Upper lobe of left lung (tissue), 4 donors: ENCODE results near the gene MEGF8.

Experiments
- CTCF ChIP-seq, 6 experiments: fragments of 450-650 bp in 4 of 6; fragments of 200-600 bp in 2 of 6; sonication (generic) in 2 of 6; IDR thresholded peaks; one replicate each; pipeline ENCODE4 v1.5.1; 2016 to 2019; ENCODE audit warnings: antibody characterized with exemption in 6 of 6
- EP300 ChIP-seq, 4 donors: sonication (generic); formaldehyde crosslinking; IDR thresholded peaks; one replicate each; pipeline ENCODE4 v1.5.1; 2017; ENCODE audit warnings: antibody characterized with exemption in 4 of 4, control low read depth in 2 of 4
- POLR2A ChIP-seq, 4 donors: fragments of 450-650 bp; IDR thresholded peaks; one replicate each; pipeline ENCODE4 v1.5.1; 2016 to 2017; ENCODE audit warnings: antibody characterized with exemption in 4 of 4, mild to moderate bottlenecking in 2 of 4

GRCh38 chr19:42343344-42344110, 18.1 kb downstream of the MEGF8 start:
- TF ChIP-seq POLR2A (IDR thresholded peaks at IDR 0.05) (no peak), CTCF (IDR thresholded peaks at IDR 0.05) (no peak), EP300 (IDR thresholded peaks at IDR 0.05) (no peak)
